HG03565 (cell line): ENCODE measurements around the gene SPATA31E1.

Experiments
- ATAC-seq: cut with Tn5 transposase; IDR thresholded peaks from one replicate; pipeline ENCODE4 v1.9.1; 2021; ENCODE audit warnings: mild to moderate bottlenecking, moderate library complexity; ENCODE audit not compliant: unreplicated experiment

The SPATA31E1 gene

DNA sequence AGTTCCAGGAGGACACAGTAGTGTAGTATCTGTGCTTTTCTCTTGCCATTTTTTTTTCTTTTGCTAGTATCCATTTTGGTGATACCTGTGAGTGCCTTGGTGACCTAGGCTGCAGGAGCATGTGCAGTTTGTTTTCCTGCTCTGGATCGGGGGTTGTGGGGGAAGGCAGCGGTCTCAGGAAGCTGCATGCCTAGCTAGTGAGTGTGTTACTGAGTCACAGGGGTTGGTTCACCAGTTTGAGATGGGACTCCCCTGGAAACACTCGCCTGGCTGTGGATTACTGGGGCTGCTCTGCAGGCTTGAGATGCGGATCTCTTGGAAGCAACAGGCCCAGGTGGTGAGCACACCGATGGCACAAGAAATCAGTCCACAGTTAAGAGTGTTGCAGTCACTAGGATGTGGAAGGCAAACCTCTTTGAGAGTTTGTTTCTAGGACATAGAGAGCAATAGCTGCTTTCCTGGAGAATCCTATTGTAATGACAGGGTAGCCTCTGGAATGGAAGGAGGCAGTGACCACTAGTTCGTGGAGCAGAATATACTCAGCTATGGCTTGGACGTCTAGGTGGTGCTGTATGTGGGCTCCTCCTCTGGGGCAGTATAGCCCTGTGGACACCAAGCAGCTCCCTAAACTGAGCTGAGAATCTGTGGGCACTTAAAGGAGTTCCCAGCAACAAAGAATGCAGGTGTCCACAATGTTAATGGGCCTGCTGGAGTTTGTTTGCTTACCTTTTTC, 20.0 kb upstream of the SPATA31E1 start:
- ATAC-seq = no peak

DNA sequence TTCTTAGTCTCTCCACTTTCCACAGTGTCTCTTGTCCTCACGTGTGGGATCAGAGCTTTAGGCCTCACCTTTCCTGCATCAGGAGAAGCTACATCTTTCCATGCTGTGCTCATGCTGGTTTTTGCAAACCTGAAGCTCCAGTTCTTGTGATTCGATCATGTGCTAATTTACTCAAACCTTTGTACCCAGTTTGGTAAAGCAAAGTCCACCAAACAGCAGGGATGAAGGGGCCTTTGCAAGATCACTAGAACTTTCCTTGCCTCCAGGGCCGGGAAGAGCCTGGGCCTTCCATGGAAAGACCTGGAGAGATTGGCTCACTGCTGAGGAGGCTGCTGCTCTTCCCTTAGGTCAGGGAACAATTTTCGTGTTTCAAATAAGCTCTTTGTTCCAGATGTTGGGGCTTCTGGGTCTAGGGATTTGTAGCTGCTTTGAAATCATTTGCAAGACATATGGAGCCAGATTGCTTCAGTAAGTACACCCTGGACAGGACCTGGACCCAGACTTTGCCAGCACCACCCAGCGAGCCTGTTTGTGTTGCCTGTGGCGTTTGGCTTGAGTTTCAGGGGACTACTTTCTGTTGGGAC, 18.7 kb upstream of the SPATA31E1 start:
- ATAC-seq = no peak

DNA sequence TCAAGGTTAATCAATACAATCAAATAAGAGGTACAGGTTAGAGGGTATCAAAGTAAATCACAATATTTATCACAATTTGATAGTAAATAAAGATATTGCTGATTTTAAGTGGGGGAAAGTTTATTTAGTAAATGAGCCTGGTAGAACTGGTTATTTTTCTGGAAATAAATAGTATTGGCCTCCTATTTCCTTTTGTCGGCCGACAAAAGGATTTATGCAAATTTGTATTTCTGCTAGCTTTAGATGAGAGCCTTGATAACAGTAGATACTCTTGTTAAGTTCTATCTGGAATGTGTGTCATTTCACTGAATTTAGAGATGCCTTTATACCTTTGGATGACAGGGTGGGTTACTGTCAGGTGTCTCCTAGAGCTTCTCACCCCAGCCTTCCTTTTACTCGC, 17.8 kb upstream of the SPATA31E1 start:
- no peak for ATAC-seq

DNA sequence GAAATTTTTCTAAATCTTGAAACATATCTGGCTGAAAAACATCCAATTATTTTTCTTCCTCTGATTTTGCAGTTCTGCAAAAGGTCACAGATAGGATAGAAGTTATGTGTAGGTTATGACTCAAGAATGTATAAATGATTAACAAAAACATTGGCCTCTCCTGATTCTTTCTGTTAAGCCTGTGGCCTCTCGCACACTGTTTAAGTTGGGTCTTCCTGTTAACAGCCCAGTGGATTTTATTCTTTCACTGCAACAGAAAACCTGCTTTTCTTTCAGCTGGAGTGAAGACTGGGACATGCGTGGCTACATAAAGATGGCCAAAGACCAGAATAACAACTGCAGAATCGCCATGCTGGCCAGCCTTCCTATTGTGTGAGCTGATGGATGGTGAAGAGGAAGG, 17.1 kb upstream of the SPATA31E1 start:
- no peak for ATAC-seq

DNA sequence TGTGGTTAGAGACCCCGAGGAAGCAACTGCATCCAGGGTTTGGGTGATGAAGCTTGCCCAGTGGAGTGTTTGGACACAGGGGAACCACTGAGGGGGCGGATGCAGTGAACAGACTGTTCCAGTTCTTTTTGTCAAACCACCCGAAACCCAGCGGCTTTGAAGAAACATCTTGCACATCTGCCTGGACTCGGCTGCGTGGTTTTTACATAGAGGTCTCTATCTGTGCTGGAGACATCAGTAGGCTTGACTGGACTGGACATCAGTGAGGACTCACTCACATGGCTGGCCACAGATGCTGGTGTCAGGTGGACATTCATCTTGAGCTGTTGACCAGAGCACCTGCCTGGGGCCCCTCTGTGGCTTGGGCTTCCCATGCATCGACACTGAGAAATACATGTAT, 15.3 kb upstream of the SPATA31E1 start:
- ATAC-seq = no peak

DNA sequence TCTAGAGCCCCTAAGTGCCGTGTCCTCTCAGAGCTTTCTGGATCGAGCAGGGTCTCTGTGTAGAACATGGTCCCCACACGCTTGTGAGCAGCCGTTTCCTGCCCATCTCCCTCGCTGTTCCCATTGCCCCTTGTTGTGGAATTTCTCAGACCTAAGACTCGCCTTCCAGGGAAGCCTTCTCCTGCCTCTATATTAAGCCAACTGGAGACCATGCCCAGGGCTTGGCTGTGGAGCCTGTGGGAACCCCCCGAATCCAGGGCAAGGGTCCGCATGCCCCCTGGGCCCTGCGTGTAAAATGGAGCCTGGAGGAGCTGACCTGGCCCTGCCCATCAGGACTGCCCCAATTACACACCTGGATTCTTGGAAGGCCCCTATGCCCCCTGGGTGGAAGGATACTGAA, 14.5 kb upstream of the SPATA31E1 start:
- ATAC-seq = no peak

DNA sequence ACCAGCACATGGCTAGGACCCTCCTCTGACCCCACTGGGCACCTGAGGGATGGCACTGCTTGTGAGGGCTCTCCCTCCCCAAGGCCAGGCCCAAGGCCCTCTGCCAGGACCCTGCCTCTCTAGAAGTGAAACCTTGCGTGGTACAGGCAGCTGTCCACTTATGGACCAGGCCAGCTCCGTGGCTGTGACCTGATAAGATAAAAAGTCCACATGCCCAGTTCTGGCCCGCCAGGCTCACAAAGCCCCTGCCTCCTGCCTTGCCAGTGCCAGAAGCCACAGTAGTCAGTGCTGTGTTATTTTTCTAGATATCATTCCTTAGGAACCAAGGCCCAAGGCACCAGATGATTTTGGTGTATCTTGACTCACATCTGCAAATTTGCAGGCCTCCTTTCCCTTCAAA, 14.0 kb upstream of the SPATA31E1 start:
- no peak for ATAC-seq

DNA sequence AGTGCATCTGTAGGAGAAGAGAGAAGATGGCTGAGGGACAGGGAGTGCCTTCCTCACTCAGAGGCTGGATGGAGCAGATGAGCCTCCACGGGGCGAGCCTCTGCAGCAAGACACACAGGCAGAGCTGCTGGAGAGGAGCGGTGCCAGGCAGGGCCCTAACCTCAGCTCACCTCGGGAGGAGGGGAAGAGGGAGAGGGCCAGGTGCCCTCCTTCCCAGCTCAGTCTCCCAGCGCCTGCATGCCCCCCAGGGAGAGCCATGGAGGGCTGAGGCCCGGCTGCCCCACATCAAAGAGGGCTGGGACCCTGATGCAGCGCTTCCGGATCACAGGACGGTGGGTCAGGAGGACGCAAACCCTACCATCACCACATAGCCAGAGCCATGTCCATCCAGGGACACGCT, 13.6 kb upstream of the SPATA31E1 start:
- ATAC-seq = no peak

DNA sequence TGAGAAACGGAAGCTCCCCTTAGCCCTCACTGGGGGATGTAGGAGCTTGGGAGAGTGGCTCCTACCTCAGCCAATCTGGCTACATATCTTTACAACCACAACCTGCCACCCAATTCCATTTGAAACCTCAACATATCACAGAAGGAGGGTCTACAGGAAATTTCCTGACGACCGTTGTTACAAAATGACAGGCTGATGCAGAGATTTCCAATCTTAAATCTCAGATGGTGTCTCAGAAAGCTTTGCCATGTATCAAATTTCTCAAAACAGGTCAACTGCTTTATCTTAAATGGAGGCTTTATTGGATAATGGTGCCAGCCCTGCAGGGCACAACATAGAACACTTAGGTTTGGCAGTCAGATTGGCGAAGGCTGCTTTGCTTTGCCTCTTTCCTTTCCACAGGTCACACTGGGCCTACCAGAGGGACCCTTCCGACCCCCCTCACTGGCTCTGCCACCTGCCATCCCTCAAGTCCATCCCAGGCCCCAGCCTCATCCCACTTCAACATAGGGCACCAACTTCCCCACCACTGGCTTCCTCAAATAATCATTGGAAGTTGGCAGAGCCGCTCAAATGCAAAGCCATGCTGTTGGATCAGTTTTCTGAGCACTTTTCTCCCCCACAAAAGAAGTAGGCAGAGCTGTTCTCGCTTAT, 11.1 kb upstream of the SPATA31E1 start:
- ATAC-seq = no peak

DNA sequence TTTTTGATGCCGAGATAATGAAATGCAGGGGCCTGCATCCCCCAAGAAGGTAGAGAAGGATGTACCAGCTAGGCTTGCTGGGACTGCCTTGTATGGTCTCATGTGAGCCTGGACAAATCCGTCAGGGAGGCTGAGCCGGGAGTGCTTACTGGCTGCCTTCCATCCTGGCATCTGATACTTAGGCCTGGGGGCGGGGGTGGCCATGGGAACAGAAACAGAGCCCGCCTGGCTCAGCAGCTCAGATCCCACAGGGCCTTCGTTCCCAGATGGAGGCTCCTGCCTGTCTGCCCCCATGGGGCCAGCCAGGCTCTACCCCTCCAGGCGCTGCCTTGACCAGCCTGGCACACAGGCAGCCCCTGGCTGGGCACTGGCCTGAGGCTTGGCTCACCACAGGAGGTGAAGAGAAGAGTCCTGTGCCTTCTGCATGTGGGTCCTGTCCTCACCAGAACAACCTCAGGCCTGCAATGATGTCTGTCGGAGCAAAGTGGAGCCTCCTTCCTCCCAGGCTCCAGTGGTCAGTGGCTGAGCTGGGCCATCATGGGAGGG, 10.5 kb upstream of the SPATA31E1 start:
- no peak for ATAC-seq

DNA sequence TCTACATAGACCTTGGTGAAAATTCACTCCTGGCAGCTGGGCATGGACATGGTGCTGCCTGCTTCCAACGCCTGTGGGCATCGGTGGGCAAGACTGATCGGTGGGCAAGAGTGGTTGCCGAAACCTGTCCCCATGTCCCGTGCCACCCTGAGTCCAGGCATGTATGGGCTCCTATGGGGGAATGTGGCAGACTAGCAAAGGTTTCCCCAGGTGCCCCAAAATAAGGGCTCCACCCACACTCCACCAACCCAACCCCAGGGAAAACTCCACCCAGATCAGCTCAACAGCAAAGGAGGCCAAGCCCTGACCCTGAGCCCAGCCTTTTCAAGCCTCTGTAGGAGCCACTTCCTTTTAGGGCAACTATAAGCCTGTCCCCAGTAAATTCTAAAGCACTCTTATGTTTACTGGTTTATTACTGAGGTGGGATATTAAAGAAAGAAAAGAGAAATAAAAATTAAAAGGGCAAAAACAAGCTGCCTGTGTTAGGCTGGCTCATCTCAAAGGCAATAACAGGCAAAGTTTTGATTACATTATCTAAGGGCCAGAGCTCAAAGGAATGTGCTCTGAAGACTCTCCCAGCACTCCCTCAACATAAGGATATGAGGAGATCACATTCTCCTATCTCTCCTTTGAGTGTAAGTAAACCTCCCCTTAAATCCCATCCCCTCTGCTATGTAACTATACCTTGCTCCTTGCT, 8.9 kb upstream of the SPATA31E1 start:
- ATAC-seq = no peak

DNA sequence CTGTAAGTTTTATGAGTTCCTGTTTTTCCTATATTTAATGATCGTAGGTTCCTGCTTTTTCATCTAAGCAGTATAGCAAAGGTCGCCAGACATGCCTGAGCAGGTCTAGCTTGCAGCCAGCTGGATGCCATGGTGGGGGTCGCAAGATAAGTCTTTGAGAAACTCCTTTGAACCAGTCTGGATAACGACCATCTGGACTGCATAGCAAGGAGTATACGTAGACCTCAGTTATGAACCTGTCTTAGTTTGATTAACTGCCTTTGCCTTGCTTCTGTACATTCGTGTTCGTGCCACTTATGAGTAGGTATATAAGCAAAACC, 8.4 kb upstream of the SPATA31E1 start:
- no peak for ATAC-seq

DNA sequence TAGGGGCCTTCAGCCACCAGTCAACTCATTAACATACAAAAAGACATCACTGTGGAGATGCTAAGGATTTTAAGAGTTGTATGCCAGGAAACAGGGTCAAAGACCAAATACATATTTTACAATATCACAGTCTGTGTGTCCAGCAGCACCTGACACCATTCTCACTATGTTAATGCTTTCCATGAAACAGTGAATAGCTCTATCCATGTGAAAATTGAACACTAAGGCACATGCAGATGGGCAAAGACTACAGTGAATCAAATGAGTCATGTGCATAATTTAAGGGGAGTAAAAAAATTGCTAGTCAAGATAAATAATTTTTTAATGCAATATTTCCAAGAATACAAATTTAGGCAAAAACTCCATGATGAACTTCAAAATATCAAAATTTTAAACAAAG, 7.6 kb upstream of the SPATA31E1 start:
- no peak for ATAC-seq

DNA sequence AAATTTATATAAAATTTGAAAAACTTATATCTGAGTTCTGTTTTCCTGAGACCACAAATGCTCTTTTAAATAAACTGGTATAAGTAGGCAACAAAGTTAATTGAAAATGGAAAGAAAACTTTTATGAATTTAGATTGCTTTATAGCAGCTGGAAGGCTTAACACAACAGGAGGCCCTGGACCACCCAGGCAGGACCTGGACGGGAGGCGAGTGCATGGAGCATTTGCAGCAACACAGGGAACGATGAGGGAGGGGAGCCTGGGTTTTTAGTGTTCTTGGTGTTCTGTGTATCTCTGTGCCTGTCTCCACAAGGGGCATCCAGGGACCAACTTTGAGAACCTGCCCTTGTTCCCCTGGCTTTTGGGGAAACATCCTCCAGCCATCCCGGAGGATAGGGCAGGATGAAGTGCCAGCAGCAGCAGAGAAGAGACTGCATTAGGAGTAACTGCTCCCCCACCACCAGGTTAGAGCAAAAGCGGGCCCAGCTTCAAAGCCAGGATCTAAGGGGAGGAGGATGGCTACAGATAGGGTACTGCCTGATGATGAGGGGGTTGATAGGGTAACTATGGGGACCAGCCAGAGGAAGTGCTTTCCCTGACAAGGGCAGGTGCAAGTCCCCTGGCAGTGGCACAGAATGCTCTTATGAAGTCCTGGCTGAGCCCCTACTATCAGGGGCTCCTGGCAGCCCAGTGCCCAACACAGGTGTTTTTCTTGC, 6.7 kb upstream of the SPATA31E1 start:
- ATAC-seq = no peak

DNA sequence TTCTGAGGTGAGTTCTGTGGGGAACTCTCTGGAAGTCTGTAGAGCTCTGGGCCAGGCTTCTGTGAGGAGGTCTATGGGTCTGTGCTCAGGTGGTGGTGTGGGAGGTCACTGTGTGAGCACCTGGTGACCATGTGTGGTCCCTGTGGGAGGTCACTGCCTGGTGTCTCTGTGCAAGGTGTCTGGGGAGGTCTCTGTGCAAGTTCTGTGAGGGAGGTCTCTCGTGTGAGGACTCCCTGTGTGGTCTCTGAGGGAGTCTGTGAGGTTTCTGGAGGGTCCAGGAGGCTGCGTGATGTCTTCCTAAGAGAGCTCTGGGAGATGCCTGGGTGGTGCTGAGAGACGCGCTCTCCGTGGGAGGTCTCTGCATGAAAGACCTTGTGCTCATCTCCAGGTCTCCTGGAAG, 6.0 kb upstream of the SPATA31E1 start:
- no peak for ATAC-seq

DNA sequence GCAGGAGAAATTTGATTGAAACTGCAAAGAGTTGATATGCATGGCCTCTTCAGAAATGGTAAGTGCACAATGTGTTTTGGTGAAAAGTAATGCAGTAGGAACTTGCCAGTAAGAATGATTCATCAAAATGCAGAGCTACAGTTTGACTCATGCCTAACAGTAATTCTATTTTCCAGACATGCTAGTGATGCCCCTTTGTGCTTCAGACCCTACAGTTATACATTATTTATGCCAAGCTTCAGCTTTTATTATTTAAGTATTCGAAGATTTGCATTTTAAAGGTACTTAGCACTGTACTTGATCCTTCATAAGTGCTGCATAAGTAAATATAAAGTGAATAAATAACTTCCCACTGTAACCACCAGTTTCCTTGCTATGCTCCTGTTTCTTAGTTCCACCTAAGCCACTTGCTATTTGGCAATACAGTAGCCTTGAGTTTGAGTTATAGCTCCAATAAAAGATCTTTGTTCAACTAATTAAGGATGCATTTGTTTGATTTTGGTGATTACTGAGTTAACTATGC, 3.6 kb upstream of the SPATA31E1 start:
- ATAC-seq = no peak

DNA sequence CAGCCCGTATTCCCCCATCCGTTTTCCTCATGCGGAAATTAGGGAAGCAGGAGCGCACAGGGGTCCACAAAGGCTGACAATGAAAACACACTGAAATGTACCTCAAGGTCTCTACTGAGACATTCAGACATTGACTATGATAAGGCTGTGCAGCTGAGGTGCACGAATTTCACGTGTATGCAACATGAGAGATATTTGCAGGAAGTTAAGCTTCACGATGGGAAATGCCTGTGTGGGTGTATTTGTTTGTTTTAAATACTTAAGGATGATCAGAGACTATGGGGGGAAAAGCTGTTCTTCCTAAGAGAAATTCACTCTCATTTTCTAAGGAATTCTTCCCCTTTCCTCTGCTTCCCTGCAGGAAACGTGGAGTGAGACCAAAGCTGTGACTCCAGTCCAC, 2.6 kb upstream of the SPATA31E1 start:
- no peak for ATAC-seq

DNA sequence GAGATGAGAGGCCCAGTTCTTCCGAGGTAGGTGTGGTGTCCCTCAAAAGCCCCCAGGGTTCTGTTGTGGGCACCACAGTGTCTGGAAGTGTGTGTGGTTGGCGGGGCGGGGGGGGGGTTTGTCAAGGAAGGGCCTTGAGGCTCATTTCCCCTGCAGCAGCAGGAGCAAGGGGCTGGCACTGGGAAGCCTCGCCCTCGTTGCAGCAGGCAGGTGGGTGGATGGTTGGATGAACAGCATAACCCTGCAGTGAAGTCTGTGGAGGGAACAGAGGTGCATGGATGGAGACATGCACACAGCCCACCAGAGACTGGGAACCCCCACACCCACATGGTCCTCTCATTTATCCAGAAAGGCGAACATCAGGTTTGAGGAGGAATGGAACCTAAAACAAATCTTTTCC, 2.0 kb upstream of the SPATA31E1 start:
- no peak for ATAC-seq

DNA sequence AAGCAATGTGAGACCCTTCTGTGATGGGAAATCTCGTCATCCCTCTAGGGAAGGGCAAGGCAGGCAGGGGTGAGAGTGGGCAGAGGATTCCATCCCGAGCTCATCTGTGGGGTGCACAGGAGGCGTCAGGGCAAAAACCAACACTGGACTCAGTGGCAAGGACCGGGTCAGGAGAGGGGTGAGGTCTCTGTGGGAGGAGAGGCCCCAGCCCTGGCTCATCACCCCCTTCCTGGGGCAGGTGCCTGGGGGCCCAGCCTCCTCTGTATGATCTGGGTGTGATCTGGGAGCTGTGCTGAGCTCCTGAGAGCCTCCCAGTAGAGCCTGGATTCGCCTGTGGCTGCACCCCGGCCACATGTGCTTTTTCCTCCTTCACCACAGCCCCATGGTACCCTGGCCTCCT, 597 bp downstream of the SPATA31E1 start:
- no peak for ATAC-seq

DNA sequence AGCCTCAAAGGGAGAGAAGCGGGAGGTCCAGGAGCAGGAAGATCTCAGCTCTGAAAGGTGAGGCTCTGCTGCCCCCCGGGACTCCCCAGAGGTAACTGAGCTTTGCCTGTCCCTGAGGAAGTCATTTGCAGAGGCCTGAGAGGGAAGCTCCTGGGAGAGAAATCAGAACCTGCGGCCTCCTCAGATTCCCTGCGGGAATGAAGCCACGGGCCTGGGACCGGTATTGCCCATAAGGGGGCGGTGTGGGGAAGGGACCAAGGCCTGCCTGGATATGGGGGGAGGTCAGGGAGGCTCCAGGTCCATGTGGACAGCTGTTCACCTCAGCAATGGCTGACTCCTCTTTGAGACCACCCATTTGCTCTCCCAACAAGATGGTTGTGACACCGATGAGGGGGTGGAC, 1.3 kb downstream of the SPATA31E1 start:
- ATAC-seq = no peak
